HEK293 (cell line): Measurements from ENCODE around the gene ADCY4.

Experiments used
- PRDM1 ChIP-seq: fragments of 450-650 bp; formaldehyde crosslinking; IDR thresholded peaks from 2 replicates; pipeline ENCODE4; 2016; ENCODE audit warnings: missing biosample characterization, missing genetic modification characterization
- ZIC2 ChIP-seq: fragments of 450-650 bp; formaldehyde crosslinking; IDR thresholded peaks from 2 replicates; pipeline ENCODE4 v1.5.1; 2016; ENCODE audit warnings: missing biosample characterization, missing genetic modification characterization
- ZNF23 ChIP-seq: fragments of 450-650 bp; formaldehyde crosslinking; IDR thresholded peaks from 2 replicates; pipeline ENCODE4 v1.5.1; 2016; ENCODE audit warnings: missing biosample characterization, missing genetic modification characterization, borderline replicate concordance
- TF ChIP-seq, protein P1 (sequence below): fragments of 450-650 bp; formaldehyde crosslinking; IDR thresholded peaks from 2 replicates; pipeline ENCODE4 v1.5.1; 2016; ENCODE audit warnings: missing biosample characterization, missing genetic modification characterization
- TF ChIP-seq, protein P2 (sequence below): fragments of 450-650 bp; formaldehyde crosslinking; IDR thresholded peaks from 2 replicates; pipeline ENCODE4 v1.5.1; 2016; ENCODE audit warnings: missing biosample characterization, missing genetic modification characterization
- TF ChIP-seq, protein P3 (sequence below): sonication (generic); formaldehyde crosslinking; IDR thresholded peaks from 2 replicates; pipeline ENCODE4 v1.8.1; 2022; ENCODE audit warnings: mild to moderate bottlenecking, moderate library complexity, missing genetic modification reagents

DNA sequence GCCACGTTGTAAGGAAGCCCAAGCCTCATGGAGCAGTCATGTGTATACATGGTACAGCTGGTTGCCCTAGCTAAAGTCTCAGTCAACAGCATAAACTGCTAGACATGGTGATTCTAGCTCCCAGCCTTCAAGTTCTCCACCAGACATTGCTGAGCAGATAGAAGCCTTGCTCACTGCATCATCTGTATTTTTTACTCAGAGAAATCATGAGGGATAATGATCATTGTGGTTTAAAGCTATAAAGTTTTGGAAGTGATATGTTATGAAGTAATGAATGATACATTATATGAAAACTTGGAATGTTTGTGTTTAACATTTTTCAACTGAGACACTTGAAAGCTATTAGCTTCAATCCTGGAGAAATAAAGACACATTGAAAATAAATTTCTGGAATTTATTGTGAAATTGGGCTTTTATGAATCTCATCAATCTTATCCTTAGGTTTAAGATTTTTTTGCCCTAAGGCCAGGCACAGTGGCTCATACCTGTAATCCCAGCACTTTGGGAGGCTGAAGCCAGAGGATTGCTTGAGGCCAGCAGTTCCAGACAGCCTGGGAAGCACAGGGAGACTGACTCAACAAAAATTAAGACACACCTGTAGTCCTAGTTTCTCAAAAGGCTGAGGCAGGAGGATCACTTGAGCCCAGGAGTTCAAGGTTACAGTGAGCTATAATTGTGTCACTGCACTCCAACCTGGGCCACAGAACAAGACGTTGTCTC, 27.5 kb upstream of the ADCY4 start:
- TF ChIP-seq, protein P1, sequence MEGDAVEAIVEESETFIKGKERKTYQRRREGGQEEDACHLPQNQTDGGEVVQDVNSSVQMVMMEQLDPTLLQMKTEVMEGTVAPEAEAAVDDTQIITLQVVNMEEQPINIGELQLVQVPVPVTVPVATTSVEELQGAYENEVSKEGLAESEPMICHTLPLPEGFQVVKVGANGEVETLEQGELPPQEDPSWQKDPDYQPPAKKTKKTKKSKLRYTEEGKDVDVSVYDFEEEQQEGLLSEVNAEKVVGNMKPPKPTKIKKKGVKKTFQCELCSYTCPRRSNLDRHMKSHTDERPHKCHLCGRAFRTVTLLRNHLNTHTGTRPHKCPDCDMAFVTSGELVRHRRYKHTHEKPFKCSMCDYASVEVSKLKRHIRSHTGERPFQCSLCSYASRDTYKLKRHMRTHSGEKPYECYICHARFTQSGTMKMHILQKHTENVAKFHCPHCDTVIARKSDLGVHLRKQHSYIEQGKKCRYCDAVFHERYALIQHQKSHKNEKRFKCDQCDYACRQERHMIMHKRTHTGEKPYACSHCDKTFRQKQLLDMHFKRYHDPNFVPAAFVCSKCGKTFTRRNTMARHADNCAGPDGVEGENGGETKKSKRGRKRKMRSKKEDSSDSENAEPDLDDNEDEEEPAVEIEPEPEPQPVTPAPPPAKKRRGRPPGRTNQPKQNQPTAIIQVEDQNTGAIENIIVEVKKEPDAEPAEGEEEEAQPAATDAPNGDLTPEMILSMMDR = no peak
- TF ChIP-seq ZNF23 (tag by site-specific recombination) (no peak), ZIC2 (tag by site-specific recombination) (no peak), PRDM1 (tag by site-specific recombination) (no peak)
- TF ChIP-seq, protein P2, sequence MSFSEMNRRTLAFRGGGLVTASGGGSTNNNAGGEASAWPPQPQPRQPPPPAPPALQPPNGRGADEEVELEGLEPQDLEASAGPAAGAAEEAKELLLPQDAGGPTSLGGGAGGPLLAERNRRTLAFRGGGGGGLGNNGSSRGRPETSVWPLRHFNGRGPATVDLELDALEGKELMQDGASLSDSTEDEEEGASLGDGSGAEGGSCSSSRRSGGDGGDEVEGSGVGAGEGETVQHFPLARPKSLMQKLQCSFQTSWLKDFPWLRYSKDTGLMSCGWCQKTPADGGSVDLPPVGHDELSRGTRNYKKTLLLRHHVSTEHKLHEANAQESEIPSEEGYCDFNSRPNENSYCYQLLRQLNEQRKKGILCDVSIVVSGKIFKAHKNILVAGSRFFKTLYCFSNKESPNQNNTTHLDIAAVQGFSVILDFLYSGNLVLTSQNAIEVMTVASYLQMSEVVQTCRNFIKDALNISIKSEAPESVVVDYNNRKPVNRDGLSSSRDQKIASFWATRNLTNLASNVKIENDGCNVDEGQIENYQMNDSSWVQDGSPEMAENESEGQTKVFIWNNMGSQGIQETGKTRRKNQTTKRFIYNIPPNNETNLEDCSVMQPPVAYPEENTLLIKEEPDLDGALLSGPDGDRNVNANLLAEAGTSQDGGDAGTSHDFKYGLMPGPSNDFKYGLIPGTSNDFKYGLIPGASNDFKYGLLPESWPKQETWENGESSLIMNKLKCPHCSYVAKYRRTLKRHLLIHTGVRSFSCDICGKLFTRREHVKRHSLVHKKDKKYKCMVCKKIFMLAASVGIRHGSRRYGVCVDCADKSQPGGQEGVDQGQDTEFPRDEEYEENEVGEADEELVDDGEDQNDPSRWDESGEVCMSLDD (tag by site-specific recombination) = no peak
- TF ChIP-seq, protein P3, sequence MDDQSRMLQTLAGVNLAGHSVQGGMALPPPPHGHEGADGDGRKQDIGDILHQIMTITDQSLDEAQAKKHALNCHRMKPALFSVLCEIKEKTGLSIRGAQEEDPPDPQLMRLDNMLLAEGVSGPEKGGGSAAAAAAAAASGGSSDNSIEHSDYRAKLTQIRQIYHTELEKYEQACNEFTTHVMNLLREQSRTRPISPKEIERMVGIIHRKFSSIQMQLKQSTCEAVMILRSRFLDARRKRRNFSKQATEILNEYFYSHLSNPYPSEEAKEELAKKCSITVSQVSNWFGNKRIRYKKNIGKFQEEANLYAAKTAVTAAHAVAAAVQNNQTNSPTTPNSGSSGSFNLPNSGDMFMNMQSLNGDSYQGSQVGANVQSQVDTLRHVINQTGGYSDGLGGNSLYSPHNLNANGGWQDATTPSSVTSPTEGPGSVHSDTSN (CRISPR knock-in tag) = no peak
